A673 (cell line): Measurements from ENCODE around the gene RELN.

Experiments used
- CTCF ChIP-seq: fragments of 300-800, 200-600 bp; sonication (generic); conservative IDR thresholded peaks from 2 replicates; pipeline ENCODE4 v1.5.1; 2017; ENCODE audit warnings: low read depth, mild to moderate bottlenecking, antibody characterized with exemption, low read length, moderate library complexity, mixed read lengths
- EZH2 ChIP-seq: fragments of 200-600 bp; sonication (generic); IDR thresholded peaks from 2 replicates; pipeline ENCODE4 v1.6.1; 2017; ENCODE audit warnings: borderline replicate concordance, low read depth, mild to moderate bottlenecking, mixed read lengths, antibody characterized with exemption, low read length; ENCODE audit not compliant: poor library complexity, severe bottlenecking

GRCh38 chr7:103771294-103771693, 218.2 kb downstream of the RELN start:
- TF ChIP-seq CTCF = no peak
- TF ChIP-seq EZH2 = no peak
